Stimulated activated CD4-positive, alpha-beta T cell treated with anti-CD3 and anti-CD28 coated beads, Interleukin-12 subunit alpha, Interleukin-12 subunit beta, amount 100 ng/mL, for 24 hours (primary cell): Measurements from ENCODE around the gene TGM1.

Source experiments
- DNase-seq, 2 experiments: peaks; one replicate each; pipeline ENCODE4 v3.0.0-alpha.2; 2020; ENCODE audit warnings: low read depth in 2 of 2

The TGM1 gene

DNA sequence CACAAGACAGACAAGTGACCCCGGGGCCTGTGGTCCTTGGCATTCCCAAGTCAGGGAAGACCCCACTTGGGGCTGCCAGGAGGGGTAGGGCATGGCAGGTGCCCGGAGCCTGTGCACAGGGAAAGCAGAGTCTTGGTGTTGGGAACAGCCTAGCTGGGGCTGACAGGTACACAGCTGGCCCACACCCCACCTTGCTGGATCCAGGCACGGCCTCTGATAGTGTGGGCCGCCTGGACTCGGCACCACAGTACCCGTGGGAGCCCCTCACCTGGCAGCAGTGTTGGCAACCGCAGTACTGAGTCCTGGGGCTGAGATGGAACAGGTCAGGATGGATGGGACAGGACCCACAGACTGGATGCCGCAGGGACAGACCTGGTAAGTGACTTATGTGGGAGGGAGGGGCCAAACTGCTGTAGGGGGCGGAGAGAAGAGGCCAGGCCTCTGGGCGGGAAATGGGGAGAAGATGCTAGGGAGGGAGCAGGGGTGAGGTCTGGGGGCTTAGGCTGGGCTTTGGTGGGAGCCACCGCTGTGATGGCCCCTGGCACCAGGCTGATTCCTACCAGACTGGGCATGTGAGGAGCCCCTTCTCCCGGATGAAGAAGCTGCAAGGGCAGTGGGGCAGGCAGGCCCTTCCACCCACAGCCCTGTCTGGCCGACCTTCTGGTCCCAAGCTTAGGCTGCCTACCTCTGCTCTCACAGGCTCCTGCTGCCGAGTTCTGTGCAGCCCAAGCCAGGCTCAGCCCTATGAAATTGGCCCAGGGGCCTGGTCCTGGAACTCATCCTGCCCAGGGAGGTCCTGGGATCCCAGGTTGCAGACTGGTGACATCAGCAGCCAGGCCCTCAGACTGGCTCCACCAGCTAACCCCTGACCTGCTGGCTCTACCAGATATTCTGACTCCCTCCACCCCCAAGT is at the start of gene TGM1:
TSS of gene TGM1 (minus strand) at position 357 of the 913 bp plus-strand sequence. CDS start 825 bp downstream, outside the sequence.
- no peak for DNase-seq

DNA sequence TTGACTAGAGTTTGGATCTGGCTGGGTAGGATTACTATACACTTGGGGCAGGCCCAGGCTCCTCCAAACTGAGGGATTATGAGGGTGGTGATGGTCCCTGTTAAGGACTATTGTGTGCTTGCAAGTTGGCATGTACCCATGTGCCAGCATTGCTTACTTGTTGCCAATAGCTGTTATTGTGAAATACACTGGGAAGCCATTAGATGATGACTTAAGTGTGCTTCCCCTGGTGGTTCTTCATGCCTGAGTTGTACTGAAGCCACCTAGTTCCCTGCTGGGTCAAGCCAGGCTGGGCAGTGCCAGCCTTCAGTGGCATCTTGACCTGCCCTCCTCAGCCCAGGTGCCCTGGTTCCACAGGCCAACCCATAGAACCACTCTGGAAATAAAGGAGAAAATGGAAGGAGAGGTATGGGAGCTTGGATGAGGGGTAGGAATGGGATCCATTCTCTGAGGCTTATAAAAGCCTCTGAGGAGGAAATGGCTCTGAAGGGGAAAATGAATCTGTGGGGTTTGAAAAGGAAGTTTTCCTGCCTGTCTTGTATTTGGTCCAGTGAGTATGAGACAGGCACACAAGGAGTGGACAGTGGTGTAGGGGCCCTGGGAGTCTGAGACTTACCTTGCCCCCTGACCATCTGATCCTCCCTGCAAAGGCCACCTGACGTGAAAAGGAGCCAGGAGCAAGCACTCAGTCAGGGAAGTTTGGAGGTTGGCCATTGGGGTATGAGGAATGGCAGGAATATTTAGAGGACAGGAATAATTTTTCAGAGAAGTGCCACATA is 49.0 kb upstream of the TGM1 start:
- no peak for DNase-seq

- peak in 1 of 2 experiments; percentile 32 for DNase-seq
Observed at GRCh38 chr14:24310646-24311604, 47.9 kb upstream of the TGM1 start, which contains the start of gene LTB4R. Gene LTB4R (plus strand): TSS chr14:24311502. CDS start chr14:24315652, 4,150 bp downstream.

DNA sequence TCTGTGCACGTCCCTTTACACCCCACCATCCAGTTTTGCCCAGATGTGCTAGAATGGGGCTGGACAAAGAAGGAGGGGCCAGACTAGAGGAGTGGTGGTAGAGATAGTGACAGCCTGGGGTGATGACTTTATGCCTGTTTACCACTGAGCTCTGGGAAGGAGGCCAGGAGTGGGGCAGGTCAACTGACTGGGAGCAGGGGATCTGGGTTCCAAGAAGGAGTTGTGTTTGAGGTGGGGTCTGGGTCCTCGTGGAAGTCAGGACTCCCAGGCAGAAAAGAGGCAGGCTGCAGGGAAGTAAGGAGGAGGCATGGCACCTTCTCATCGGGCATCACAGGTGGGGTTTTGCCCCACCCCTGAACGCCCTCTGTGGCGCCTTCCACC is 47.3 kb upstream of the TGM1 start:
- DNase-seq, result no peak

GRCh38 chr14:24309538-24310264 is 46.7 kb upstream of the TGM1 start, which contains the start of gene LTB4R2:
Gene LTB4R2 (plus strand): TSS chr14:24310140. CDS start chr14:24310665, 525 bp downstream.
- no peak for DNase-seq

GRCh38 chr14:24308342-24309124 is 45.6 kb upstream of the TGM1 start:
- DNase-seq, result no peak

DNA sequence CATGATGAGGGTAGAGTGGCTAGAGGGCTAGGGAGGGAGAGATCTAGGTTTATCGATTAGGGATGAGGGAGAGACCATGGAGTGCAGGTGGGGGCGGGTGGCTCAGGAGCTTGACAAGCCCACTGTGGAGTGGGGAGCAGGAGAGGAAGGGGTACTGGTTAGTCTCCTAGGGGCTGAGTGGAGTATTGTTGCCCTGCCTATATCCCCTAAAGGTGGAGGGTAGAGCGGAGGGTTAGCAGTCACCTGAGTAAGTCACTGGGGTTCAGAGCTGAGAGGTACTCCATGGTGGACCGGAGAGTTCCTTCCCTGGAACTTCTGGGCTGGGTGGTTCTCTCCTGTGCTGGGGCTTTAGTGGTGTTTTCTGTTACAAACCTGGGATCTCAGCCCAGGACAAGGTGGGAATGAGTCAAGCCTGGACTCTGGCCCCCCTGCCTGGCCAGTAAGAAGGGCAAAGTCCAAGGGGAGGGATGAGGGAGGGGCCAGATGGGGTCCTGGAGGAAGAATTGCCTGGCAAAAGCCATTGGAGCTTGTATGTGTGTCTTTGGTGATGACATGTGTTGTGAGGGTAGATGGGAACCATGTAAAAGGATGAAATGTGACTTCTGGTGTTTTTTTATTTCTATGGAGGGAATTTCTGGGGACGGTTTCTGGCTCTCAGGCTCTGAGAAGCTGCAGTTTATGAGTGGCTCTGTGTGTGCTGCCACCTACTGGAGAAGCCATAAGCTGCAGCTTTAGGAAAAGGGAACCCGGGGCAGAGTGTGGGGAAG is 44.8 kb upstream of the TGM1 start, which contains the start of gene CIDEB:
TSS of gene CIDEB (minus strand) at position 403 of the 767 bp plus-strand sequence. CDS start at position 284, 119 bp downstream.
- DNase-seq, result no peak

DNA sequence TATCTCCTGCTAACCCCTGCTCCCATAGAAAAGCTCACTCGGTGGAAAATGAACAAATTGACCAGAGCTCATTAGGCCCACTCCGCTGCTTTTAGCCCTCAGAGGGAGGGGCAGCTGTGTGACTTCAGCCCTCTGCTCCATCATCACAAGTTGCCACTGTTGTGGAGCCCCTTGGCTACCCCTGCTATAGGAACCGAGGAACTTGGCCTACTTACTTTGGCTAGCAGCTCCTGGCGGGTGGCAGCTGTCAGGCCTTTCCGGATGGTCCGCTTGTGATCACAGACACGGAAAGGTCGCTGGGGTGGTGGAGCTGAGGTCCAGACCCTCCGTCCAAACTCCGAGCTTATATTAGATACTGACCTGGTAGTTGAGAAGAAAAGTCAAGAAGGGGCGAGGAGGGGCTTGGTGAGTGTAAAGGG is 44.2 kb upstream of the TGM1 start:
- no peak for DNase-seq

DNA sequence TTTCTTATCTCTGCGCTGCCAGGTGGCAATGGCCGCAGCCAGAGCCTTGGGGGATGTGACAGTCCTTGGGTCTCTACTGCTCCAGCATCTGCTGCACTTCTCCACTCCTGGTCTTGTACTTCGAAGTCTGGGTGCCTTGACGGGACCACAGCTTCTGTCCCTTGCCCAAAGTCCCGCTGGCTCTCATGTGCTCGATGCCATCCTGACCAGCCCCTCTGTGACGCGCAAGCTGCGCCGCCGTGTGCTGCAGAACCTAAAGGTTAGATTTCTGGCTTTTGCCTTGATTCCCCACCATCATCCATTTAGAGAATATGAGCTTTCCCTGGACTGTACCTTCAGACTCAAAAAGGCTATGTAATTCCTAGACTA is 41.0 kb upstream of the TGM1 start:
- no peak for DNase-seq

- DNase-seq, result no peak
Observed at GRCh38 chr14:24300326-24300980, 37.5 kb upstream of the TGM1 start.

- peak; percentile 87 to 92 for DNase-seq
Observed at GRCh38 chr14:24299255-24300191, 36.5 kb upstream of the TGM1 start, which contains the start of the genes DHRS1 and NOP9. Gene DHRS1 (minus strand): TSS chr14:24299780. CDS start chr14:24299106, 674 bp downstream. Gene NOP9 (plus strand): TSS chr14:24299850. CDS start chr14:24299955, 105 bp downstream.

- no peak for DNase-seq
Observed at GRCh38 chr14:24298892-24299254, 35.9 kb upstream of the TGM1 start.

DNA sequence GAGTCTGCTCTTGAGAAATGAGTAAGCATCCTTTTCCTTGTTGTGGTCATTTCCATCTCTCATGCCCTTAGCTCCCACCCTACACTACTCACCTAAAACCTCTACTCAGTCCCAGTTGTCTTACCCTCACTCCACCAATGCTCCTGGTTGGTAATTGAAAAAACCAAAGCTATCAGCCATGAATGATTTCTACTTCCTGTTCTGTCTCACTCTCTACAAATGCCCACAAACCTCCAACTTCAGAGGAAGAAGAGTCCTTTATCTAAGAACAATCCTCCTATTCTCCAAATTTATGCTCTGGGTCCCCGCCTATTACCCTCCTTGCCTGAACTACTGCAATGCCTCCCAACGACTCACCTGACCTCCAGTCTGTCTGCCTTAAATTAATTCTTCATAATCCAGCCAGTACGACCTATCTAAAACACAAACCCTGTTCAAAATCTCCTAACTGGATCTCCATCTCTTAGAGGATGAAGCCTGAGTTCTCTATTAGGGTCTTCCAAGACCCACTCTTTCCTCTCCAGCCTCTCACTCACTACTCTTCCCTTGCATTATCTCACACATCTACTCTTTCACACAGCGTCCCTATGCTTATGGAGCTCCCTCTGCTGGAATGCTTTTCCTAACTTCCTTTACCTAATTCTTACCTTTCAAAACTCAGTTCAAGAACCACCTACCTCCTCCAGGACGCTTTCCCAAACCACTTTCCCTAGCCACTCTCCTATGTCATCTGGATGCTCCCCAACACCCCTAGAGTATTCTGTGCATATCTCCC is 34.4 kb upstream of the TGM1 start:
- no peak for DNase-seq

GRCh38 chr14:24296341-24297157 is 33.6 kb upstream of the TGM1 start:
- peak; percentile 42 to 63 for DNase-seq

- DNase-seq, result no peak
Observed at GRCh38 chr14:24293525-24293924, 30.5 kb upstream of the TGM1 start.
